Gastrocnemius medialis (tissue), 4 donors: Measurements from ENCODE around the gene LTN1. TPM values are rescaled to one million over a fixed set of nuclear protein-coding genes. Genes with fewer than 3 reads are reported as not detected.

ENCODE experiments used
- ATAC-seq, 2 donors: fragments of 150-250 bp; one replicate each; pipeline ENCODE4 v1.9.1; 2016
- DNase-seq, 2 donors: peaks; one replicate each; pipeline ENCODE4 v3.0.0-alpha.2; 2019
- H3K27ac ChIP-seq, 4 donors: fragments of 200-600 bp; sonication (generic); 1 replicate in 1 of 4; 2 replicates in 3 of 4; pipeline ENCODE4 v1.5.1; 2016 to 2018; ENCODE audit warnings: mild to moderate bottlenecking in 2 of 4, moderate library complexity in 1 of 4
- H3K27me3 ChIP-seq, 3 donors: fragments of 200-600 bp; sonication (generic) in 2 of 3; 1 replicate in 1 of 3; 2 replicates in 2 of 3; pipeline versions ENCODE4 v1.5.1 to v1.6.0; 2016 to 2019; ENCODE audit warnings: mild to moderate bottlenecking in 1 of 3, moderate library complexity in 1 of 3
- H3K36me3 ChIP-seq, 2 donors: fragments of 200-600 bp; sonication (generic) in 1 of 2; one replicate each; pipeline ENCODE4 v1.5.1; 2017 to 2018
- H3K4me1 ChIP-seq, 2 donors: fragments of 200-600 bp; sonication (generic) in 1 of 2; one replicate each; pipeline ENCODE4 v1.5.1; 2016 to 2017; ENCODE audit warnings: mild to moderate bottlenecking in 2 of 2
- H3K4me3 ChIP-seq, 4 donors: fragments of 200-600 bp; sonication (generic) in 3 of 4; 1 replicate in 1 of 4; 2 replicates in 3 of 4; pipeline ENCODE4 v1.5.1; 2016 to 2019; ENCODE audit warnings: mild to moderate bottlenecking in 2 of 4
- H3K9me3 ChIP-seq, 3 donors: fragments of 200-600 bp; sonication (generic) in 2 of 3; 1 replicate in 1 of 3; 2 replicates in 2 of 3; pipeline ENCODE4 v1.5.1; 2016 to 2019
- CTCF ChIP-seq, 5 experiments: fragments of 450-650 bp in 3 of 5; fragments of 200-600 bp in 2 of 5; sonication (generic) in 2 of 5; IDR thresholded peaks in 4 of 5; conservative IDR thresholded peaks in 1 of 5; 1 replicate in 4 of 5; 2 replicates in 1 of 5; pipeline ENCODE4 v1.5.1; 2016 to 2019; ENCODE audit warnings: antibody characterized with exemption in 5 of 5, mild to moderate bottlenecking in 3 of 5, moderate library complexity in 3 of 5
- POLR2A ChIP-seq, 2 donors: fragments of 450-650 bp; IDR thresholded peaks; one replicate each; pipeline ENCODE4 v1.6.1; 2017; ENCODE audit warnings: antibody characterized with exemption in 2 of 2, mild to moderate bottlenecking in 2 of 2, moderate library complexity in 2 of 2
- in situ Hi-C, 4 donors: fragments of 200-750 bp; cut with MboI; loops; one replicate each; pipeline versions ENCODE4 v1.15.0 to v1.8.0; 2017; ENCODE audit warnings: low sequenced_read_pairs in 4 of 4
- intact Hi-C: fragments of 100-400 bp; cut with DNase I; formaldehyde crosslinking; loops from one replicate; pipeline ENCODE4 v1.15.1; 2023; ENCODE audit warnings: low total_unique reads
- total RNA-seq, 4 donors: library from RNA; depleted of rRNA; stranded (reverse); fragments of >200 nt; gene quantifications; one replicate each; pipeline versions ENCODE4 v1.1.0 to v1.2.3, GENCODE V29; 2016

LTN1 gene
- total RNA-seq, 4 donors from 2014 or later, result 22.7 to 33.3 (median 23.2) TPM

GRCh38 chr21:29030909-29031308 is 38.2 kb upstream of the LTN1 start:
- TF ChIP-seq CTCF (IDR thresholded peaks at IDR 0.05 in 4 of 5, conservative IDR thresholded peaks at IDR 0.05 in 1 of 5) (no peak), POLR2A (IDR thresholded peaks at IDR 0.05) (no peak)
- Histone ChIP-seq H3K27me3 (no peaks in the 10 kb centered on the region), H3K4me1 (peaks cover 9 to 14% of the 10 kb centered on the region in 2 donors), H3K36me3 (peaks cover 0 to 62% of the 10 kb centered on the region in 2 donors), H3K4me3 (no peak overlapping the region), H3K9me3 (no peaks in the 10 kb centered on the region), H3K27ac (no peak overlapping the region)
- in situ Hi-C loops (no loop called here), intact Hi-C loops (no loop called here)
- ATAC-seq (no peak), DNase-seq (no peak)

GRCh38 chr21:29029524-29029923 is 36.8 kb upstream of the LTN1 start:
- no peak overlapping the region for H3K4me3 ChIP-seq
- H3K27me3 ChIP-seq, result no peaks in the 10 kb centered on the region
- TF ChIP-seq POLR2A (IDR thresholded peaks at IDR 0.05), result no peak
- TF ChIP-seq CTCF (IDR thresholded peaks at IDR 0.05 in 4 of 5, conservative IDR thresholded peaks at IDR 0.05 in 1 of 5), result no peak
- in situ Hi-C loops, result no loop called here
- H3K9me3 ChIP-seq, result no peaks in the 10 kb centered on the region
- DNase-seq (no peak), ATAC-seq (no peak)
- H3K36me3 ChIP-seq, result peaks cover 0 to 49% of the 10 kb centered on the region in 2 donors
- no peak overlapping the region for H3K27ac ChIP-seq
- H3K4me1 ChIP-seq, result peaks cover 15 to 21% of the 10 kb centered on the region in 2 donors
- intact Hi-C loops, result no loop called here

- DNase-seq, result no peak
- H3K27me3 ChIP-seq, result no peaks in the 10 kb centered on the region
- H3K27ac ChIP-seq, result peak overlapping the region; percentile 95 to 99 (median 97)
- H3K36me3 ChIP-seq, result peaks cover 0 to 15% of the 10 kb centered on the region in 2 donors
- peaks cover 15 to 26% of the 10 kb centered on the region in 2 donors for H3K4me1 ChIP-seq
- no peaks in the 10 kb centered on the region for H3K9me3 ChIP-seq
- ATAC-seq, result peak; percentile 7 to 9
- intact Hi-C loops, result no loop called here
- no peak for TF ChIP-seq POLR2A (IDR thresholded peaks at IDR 0.05)
- no peak for TF ChIP-seq CTCF (IDR thresholded peaks at IDR 0.05 in 4 of 5, conservative IDR thresholded peaks at IDR 0.05 in 1 of 5)
- in situ Hi-C loops, result no loop called here
- H3K4me3 ChIP-seq, result peak overlapping the region; percentile 66 to 87 (median 79)
Measured at GRCh38 chr21:29025328-29025713, 32.6 kb upstream of the LTN1 start.

- TF ChIP-seq POLR2A (IDR thresholded peaks at IDR 0.05) (peak; percentile 37 to 41), CTCF (IDR thresholded peaks at IDR 0.05 in 4 of 5, conservative IDR thresholded peaks at IDR 0.05 in 1 of 5) (peak in 4 of 5 experiments; percentile 35 to 45 (median 41))
- peak within 1 kb of the TSS; percentile 95 to 99 (median 97) for H3K27ac ChIP-seq
- in situ Hi-C loops (no loop called here), intact Hi-C loops (loop anchor here (1.0 kb wide), 3 partner anchors 22 to 49 kb away; partner anchors contain the start of genes CCT8 and LTN1)
- peak within 1 kb of the TSS; percentile 66 to 87 (median 79) for H3K4me3 ChIP-seq
- H3K36me3 ChIP-seq, result peaks cover 0 to 13% of the 10 kb centered on the region in 2 donors
- peak; percentile 99 to 100 for ATAC-seq
- no peaks in the 10 kb centered on the region for H3K9me3 ChIP-seq
- peaks cover 19 to 28% of the 10 kb centered on the region in 2 donors for H3K4me1 ChIP-seq
- H3K27me3 ChIP-seq, result no peaks in the 10 kb centered on the region
- DNase-seq, result peak; percentile 96 to 98
Measured at GRCh38 chr21:29024474-29025327, 32.0 kb upstream of the LTN1 start, which contains the start of gene USP16. Gene USP16 (plus strand): TSS chr21:29024668. CDS start chr21:29027914, 3,246 bp downstream.
